Umbilical cord (tissue), 2 donors: Measurements from ENCODE around the gene ZDHHC11. TPM values are rescaled to one million over a fixed set of nuclear protein-coding genes. Genes with fewer than 3 reads are reported as not detected.
"Not testable (repeated sequence)": the region's sequence is repeated elsewhere in the genome, so short reads cannot be mapped to it uniquely, and the experiment has no call there.

ENCODE experiments used
- DNase-seq: peaks from one replicate; pipeline ENCODE4 v3.0.0-alpha.2; 2015; ENCODE audit warnings: low spot score
- total RNA-seq: library from RNA; depleted of rRNA; stranded (reverse); fragments of >200 nt; gene quantifications from one replicate; pipeline ENCODE4 v1.2.3, GENCODE V29; 2014; ENCODE audit warnings: low replicate concordance; ENCODE audit not compliant: insufficient read depth

ZDHHC11 gene
- total RNA-seq, 1 donor from 2014 or later: not detected

DNA sequence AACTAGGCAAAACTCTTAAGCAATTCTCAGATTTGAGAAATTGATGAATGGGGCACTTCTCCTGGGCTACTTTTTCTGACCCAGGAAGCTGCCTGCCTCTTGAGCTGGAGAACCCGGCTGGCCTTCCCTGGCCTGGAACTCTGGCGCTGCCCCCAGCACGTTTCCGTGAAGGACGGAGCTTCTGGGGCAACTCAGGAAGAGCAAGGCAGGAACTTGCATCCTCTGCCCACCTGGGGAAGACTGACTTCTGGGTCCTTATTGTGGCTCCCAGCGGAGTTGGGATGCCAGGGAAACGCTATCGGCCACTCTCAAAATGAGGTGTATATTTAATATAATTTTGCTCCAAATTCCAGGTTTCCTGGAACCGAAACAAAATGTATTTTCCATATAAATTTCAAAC lies 39.4 kb downstream of the ZDHHC11 start:
- not testable (repeated sequence) for DNase-seq

DNA sequence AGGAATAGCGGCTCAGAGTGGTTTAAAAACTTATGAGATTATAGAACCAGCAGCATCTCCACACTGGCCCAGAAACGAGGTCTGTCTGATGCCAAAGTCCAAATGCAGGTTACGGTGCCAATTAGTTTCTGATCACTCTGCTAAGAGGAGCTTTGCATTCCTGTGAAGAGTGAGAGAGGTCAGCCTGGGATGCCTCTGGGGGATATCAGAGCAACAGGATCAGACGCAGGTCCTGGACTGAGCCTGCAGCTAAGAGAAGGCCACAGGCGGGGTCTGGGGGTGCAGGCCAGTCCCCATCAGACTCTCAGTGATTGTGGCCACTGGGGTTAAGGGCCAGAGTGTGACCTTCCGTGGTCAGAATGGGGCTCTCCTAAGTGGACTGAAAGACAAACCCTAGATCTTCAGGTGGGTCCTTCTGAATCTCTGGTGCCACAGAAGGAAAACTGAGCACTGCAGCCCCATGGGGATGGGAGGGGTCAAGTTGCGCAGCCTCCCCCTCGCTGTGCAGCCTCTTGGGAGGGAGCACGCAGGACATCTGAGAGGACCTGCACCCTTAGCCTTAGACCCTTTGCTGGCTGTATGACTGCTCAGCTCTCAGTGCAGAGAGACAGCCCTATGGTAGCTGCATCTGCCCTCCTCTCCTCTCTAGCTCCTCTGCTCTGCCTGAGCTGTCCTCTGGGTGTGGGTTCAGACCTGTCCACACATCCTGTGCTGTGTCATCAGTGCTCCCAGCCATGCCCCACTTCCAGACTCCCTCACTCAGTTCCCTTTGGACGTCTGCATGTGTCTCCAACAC lies 42.9 kb downstream of the ZDHHC11 start:
- DNase-seq: not testable (repeated sequence)

DNA sequence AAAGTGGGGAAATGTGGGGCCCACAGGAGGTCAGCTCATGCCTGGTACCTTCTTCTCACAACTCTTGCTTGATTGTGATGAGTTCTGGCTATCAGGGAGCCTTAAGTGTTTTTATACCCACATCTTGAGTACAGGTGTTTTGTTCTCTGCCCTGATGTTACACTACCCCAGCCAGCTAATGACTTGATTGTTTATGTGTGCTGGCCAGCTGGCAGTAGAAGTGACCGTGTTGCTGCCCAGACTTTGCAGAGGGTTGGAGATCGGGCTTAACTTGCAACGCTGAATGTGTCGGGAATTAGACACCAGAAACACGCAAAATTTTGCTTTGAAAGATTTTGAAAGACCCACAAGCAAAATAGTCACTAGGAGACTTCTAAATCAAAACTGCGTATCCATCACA lies 49.3 kb downstream of the ZDHHC11 start:
- no peak for DNase-seq

DNA sequence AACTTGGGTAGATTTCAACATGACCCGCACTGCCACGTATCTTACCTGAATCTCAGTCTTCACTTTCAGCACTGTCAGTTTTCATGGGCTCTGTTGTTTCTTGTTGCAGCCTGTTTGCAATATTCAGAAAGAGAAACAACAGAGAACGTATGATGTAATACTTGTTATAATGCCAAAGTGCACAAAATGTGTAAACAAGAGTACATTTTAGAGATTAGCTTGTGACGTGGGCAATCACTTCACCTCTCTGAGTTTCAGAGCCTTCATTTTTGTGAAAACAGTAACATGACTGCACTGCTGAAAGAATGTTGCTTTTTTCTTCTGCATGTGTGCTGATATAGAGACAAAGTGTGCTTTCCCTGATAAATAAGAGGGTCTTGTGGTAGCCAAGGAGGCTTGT lies 49.7 kb downstream of the ZDHHC11 start:
- not testable (repeated sequence) for DNase-seq

DNA sequence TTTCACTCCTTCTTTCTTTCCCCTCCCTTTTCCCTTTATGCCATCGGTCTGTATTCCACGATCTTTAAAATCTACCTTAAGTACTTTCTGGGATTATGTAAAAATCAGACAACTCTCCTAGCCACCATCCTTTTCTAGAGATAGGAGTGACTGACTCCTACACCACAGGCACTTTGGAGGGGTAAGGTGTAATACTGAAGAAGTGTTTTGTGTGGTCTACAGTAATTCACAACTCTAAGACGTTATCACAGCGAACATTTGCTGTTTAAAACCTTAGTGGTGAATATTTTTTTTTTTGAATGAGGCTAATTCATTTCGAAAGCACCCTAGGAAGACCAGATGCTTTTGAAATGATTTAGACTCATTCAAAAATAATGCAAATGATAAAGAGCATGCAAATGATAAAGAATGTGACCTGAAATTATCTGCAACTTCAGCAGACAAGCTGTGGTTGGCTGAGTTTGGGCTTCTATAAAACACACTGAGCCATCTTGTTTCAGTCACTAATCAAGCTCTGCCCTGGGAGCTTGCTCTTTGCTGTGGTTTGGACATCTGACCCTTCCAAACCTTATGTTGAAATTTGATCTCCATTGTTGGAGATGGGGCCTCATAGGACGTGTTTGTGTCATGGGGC lies 52.2 kb downstream of the ZDHHC11 start:
- not testable (repeated sequence) for DNase-seq

DNA sequence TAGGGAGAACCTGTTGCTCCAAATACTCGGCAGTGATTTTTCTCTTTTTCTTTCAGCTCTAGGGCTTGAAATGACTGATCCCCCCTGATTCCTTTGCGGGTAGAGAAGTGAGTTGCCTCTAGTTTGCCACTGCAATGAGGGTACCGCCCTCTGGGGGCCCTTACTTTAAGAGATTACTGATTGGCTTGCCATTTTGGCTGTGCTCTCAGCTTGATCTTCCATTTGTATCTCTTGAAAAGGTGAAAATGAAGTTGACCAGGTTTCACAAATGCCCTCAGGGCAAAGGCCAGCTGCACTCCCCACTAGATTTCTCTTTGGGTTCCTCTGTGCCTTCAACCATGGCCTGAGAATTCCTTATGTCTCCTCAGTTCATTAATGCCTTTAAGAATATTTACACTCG lies 52.8 kb downstream of the ZDHHC11 start:
- not testable (repeated sequence) for DNase-seq

DNA sequence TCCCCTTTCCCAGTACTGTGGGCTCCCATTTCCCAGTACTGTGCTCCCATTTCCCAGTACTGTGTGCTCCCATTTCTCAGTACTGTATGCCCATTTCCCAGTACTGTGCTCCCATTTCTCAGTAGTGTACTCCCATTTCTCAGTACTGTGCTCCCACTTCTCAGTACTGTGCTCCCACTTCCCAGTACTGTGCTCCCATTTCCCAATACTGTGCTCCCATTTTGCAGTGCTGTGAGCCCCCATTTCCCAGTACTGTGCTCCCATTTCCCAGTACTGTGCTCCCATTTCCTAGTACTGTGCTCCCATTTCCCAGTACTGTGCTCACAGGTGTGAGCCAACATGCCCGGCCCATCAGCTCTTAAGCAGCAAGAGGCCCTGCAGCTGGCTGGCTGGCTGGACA lies 54.9 kb downstream of the ZDHHC11 start:
- DNase-seq: not testable (repeated sequence)

DNA sequence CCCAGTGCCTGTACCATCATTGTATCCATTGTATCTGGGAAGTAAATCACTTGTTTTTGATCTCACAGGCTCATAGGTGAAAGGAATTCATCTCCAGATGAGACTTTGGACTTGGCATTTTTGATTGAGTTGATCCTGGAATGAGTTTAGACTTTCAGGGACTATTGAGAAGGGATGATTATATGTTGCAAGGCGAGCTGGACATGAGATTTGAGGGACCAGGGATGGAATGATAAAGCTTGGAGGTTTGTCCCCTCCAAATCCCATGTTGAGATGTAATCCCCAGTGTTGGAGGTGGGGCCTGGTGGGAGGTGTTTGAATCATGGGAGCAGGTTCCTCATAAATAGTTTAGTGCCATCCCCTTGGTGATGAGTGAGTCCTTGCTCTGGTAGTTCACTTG lies 55.8 kb downstream of the ZDHHC11 start:
- DNase-seq: not testable (repeated sequence)

DNA sequence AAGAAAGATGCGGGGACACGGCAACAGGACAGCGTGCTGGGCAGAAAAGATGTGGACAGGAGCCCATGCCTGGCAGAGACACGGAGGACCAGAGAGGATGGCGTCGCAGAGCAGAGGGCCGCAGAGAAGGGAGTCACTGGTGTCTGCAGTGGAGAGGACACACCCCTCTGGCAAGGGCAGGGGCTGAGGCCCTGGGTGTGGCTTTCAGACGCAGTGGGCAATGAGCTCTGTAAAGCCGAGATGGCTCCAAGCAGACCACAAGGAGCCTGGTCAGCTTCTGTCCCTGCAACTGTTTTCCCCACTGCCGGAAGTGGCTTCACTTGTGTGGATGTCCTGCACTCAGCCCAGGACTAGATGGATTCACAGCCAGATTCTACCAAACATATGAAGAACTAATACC lies 62.1 kb downstream of the ZDHHC11 start:
- not testable (repeated sequence) for DNase-seq

DNA sequence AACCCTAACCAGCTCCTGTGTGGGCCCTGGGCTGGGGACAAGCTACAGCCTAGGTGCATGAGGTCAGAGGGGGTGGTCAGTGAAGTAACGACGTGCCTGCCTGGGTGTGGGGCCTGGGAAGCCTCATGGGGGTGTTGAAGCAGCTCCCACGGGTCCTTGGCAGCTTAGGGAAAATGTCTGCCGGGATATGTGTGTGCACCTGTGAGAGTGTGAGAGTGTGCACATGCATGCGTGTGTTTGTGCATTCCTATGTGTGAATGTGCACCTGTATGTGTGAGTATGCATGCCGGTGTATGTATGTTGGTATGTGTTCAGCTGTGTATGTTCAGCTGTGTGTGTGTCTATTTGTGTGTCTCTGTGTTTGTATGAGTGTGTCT lies 62.9 kb downstream of the ZDHHC11 start:
- not testable (repeated sequence) for DNase-seq

DNA sequence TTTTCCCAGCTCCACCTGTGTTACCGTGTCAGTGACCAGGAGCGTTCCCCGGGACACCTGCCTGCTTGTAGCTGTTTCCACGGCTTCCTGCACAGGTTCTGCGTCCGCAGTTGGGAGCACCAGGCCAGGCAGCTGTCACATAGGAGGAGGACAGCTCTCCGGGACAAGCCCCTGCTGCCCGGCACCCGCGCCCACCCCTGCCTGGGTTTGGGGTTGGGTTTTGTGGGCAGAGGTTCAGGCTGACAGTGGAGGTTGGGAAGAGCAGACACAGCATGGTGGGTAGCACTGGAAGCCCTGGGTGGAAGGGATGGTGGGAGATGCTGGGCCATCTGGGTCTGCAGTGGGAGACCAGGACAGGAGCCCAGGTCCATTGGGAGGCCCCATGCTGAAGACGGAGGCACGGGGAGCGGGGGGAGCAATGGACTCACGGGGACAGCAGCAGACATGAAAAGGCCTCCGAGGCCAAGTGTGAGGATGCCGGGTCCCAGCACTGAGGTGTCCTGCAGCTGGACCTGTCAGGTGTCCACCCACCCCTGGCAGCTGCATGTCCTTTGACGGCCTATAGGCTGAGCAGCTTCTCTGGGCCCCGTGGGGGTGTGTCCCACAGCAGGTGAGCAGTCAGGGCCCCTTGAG lies 63.4 kb downstream of the ZDHHC11 start:
- DNase-seq: not testable (repeated sequence)

DNA sequence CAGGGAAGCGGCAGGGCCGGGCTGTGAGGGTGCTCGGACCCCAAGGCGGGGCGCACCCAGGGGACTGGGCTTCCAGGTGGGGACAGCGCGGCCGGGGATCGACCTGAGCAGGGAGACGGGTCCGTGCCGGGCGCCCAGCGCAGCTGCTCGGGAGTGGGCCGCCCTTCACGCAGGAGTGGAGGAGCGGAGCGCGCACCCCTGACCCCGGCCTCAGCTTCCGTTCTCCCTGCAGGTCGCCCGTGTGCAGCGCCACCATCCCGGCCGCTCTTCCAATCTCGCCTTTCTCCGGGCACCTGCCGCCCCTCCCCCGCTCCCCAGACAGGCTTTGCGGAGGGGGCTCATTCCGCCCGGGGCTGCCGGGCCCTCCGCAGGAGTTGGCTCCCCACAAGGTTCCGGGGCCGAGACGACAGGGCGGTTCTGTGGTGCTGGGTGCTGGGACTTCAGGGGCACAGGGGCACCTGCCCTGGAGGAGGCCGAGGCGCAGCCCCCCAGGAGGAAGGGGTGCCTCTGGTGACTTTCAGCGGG lies 65.5 kb downstream of the ZDHHC11 start:
- DNase-seq: not testable (repeated sequence)

DNA sequence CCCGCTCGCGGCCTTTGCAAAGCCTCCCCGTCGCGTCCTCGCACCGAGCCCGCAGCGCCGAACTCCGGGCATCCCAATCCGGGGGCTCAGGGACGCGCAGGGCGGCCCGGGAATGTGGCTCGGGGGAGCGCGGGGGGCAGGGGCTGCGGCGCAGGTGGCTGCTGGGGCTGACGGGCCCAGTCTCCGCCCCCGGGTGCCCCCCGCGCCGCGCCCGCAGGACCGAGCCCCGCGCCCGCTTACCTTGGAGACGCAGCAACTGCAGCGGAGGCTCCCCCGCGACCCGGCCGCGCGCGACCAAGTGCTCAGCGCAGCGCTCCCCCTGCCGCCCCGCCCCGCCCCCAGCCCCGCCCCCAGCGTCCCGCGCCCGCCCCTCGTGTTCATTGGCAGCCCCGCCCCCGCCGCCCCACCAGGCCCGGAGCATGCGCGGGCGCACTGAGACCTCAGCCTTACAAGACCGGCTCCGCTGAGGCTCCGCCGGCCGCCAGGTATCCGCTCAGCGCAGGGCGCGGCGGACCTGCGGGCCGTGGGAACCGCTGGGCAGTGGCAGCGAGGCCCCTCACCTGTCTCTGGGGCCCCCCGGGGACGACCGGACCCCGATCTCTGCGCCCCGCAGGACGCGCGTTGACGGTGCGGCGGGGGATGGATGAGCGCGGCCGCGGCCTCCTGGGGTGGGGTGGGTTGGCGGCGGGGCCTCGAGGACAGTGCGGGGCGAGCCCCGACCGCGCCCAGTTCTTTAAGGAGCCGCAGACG lies 66.2 kb downstream of the ZDHHC11 start, which contains the start of gene ZDHHC11B:
TSS of gene ZDHHC11B (minus strand) at position 302 of the 750 bp plus-strand sequence. CDS start 17,810 bp downstream, outside the sequence.
- peak; percentile 81 for DNase-seq

DNA sequence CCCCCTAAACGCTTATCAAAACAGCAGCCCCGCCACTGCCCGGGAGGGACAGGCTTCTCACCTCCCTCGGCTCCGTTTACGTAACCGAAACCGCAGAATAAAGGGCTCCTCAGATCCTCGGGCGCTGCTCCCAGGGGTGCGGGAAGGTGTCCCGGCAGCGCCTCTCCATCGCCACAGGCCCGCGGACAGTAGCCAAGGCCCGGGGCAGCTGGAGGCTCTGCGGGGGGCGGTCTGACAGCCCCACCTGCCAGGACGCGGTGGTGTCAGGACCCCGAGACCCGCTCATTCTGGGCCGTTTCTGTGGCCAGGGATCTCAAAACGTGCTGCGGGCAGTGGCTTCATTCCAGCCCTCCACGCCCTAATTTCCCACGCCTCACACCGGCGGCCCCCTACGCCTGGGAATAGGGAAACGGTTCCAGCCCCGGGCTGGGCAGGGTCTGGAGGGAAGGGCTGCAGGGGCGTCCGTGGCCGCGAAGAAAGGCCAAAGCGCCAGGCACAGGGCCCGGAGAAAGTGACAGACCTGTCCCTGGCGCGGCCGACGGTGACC lies 66.8 kb downstream of the ZDHHC11 start:
- DNase-seq: not testable (repeated sequence)

DNA sequence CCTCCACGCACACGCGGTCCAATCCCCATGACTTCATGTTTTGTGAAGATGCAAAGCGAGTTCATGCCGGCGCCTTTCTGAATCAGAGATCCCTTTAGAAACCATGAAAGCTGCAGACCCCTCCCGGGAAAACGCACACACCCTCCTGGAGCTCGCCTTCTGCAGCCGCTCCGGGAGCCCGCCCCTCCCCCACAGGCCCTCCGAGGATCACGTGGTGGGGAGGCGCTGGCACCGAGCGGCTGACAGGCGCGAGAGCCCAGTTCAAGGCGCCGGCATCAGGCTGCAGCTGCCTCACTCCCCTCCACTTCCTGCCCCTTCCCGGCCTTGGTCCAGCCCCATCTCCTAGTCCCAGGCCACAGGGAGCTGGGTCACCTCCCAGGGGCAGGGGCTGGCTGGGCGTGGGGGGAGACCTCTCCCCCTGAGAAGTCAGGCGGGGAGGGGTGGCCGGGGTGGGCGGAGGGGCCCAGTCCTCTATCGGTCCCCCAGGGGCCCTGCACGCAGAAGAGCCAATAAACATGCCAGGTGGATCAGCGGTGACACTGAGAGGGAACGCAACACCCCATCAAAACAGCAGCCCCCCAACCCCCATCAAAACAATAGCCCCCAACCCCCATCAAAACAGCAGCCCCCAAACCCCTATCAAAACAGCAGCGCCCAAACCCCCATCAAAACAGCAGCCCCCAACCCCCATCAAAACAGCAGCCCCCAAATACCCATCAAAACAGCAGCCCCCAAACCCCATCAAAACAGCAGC lies 67.6 kb downstream of the ZDHHC11 start:
- not testable (repeated sequence) for DNase-seq

DNA sequence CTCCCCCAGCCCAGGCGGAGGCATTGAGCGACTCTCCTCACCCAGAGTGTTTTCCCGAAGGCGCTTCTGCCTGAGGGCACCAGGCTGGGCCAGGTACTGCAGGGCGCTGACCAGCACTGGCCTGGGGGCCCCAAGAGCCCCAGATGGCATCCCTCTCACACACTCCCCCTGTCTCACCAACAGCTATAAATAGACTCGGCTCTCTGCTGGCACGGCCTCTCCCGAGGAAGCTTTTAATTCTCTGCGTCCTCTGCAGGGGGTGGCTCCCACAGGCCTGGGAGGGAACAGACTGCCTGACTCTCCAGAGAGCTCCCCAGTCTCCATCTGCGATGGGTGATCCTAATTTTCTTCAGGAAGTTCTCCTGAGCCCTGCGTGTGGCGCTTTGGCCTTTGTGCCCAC lies 68.4 kb downstream of the ZDHHC11 start:
- not testable (repeated sequence) for DNase-seq

DNA sequence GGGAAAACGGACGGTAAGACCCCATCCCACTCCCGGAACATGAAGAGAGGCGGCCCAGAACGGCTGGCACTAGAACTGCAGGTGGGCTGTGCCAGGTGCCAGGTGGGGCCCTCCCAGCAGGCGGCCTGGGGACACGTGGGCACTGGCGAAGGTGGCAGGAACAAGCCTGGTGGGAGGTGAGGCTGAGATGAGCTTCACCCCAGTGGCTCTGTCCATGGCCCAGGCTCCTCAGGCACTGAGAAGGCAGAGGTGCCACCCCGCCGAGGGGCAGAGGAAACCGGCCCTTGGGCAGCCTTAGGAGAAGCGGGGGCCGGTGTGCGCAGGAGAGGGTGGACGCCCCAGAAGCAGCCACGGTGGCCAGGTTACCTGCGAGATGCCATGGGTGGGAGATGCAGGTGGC lies 70.2 kb downstream of the ZDHHC11 start:
- DNase-seq: not testable (repeated sequence)

DNA sequence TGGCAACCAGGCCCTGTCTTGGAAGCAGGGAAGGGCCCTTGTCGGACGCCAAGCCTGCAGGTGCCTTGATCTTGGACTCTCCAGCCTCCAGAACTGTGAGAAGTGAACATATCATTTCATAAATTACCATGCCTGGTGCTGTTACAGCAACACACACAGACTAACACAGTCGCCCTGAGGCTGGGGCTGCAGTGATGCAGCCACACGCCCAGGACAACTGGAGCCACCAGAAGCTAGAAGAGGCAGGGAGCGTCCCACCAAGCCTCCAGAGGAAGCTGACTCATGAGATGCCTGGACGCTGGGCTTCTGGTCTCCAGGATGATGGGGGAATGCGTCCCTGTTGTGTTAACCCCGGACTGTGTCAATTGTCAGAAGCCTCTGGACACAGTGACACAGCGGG lies 71.8 kb downstream of the ZDHHC11 start:
- DNase-seq: not testable (repeated sequence)

DNA sequence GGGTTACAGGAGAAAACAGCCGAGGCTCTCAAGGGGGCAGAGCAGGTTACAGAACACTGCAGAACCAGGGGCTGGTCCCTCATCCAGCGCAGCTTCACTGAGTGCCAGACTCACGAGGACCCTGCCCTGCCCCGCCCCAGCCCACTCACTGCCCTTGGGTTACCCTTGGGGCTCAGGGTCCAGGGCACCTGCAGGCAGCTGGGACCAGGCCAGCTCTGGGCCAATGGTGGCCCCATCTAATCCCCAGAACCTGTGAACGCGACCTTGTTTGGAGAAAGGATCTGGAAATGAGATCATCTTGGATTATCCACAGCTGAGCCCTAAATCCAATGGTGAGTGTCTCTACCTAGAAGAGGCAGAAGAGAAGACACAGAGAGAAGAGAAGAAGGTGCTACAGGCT lies 72.4 kb downstream of the ZDHHC11 start:
- DNase-seq: not testable (repeated sequence)

DNA sequence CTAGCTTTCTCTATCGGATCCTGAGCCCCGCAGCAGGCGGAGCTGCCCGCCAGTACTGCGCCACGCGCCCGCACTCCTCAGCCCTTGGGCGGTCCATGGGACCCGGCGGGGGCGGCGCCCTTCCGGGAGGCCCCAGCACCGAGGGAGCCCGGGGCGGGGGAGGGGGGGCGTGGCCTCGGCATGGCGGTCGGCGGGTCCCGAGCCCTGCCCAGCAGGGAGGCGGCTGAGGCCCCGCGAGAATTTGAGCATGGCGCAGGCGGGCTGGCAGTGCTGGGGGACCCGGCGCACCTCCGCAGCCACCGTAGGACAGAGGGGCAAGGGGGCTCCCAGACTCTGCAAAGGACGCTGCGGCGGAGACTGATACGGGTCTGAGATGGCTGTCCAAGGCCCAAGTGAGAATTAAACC lies 73.0 kb downstream of the ZDHHC11 start:
- DNase-seq: no peak
